GM23338 (cell line): ENCODE measurements around the gene KISS1. TPM values are rescaled to one million over a fixed set of nuclear protein-coding genes. Genes with fewer than 3 reads are reported as not detected.

ENCODE experiments used
- ATAC-seq: fragments of 200-7000 bp; cut with Tn5 transposase; 3 replicates; pipeline ENCODE4 v1.9.1; 2020
- DNase-seq: peaks from one replicate; pipeline ENCODE4 v3.0.0-alpha.2; 2015; ENCODE audit warnings: low spot score
- H2AFZ ChIP-seq: fragments of 200-600 bp; sonication (generic); 2 replicates; pipeline ENCODE4 v1.8.0; 2016; ENCODE audit warnings: antibody characterized with exemption, mild to moderate bottlenecking, moderate library complexity
- H3F3A ChIP-seq: fragments of 200-600 bp; sonication (generic); replicated peaks from 2 replicates; pipeline ENCODE4 v1.8.0; 2017; ENCODE audit warnings: antibody characterized with exemption, mixed run types, low read depth
- H3K27ac ChIP-seq: fragments of 200-600 bp; sonication (generic); 2 replicates; pipeline ENCODE4 v1.6.1; 2016; ENCODE audit warnings: low read depth
- H3K27me3 ChIP-seq: fragments of 200-600 bp; sonication (generic); 2 replicates; pipeline ENCODE4 v1.8.0; 2016; ENCODE audit warnings: mild to moderate bottlenecking, mixed run types, moderate library complexity; ENCODE audit not compliant: insufficient read depth
- H3K36me3 ChIP-seq: fragments of 200-600 bp; sonication (generic); 2 replicates; pipeline ENCODE4 v1.8.0; 2016; ENCODE audit warnings: mild to moderate bottlenecking; ENCODE audit not compliant: insufficient read depth
- H3K4me1 ChIP-seq: fragments of 200-600 bp; sonication (generic); 2 replicates; pipeline ENCODE4 v1.8.0; 2016; ENCODE audit warnings: mild to moderate bottlenecking, moderate library complexity; ENCODE audit not compliant: insufficient read depth
- H3K4me2 ChIP-seq: fragments of 200-600 bp; sonication (generic); 2 replicates; pipeline ENCODE4 v1.7.1; 2017; ENCODE audit warnings: mixed run types
- H3K4me3 ChIP-seq: fragments of 200-600 bp; sonication (generic); 2 replicates; pipeline ENCODE4 v1.6.1; 2016; ENCODE audit warnings: mixed run types
- H3K79me2 ChIP-seq: fragments of 200-600 bp; sonication (generic); replicated peaks from 2 replicates; pipeline ENCODE4 v1.8.0; 2017; ENCODE audit warnings: mild to moderate bottlenecking; ENCODE audit not compliant: insufficient read depth
- H3K9me2 ChIP-seq: fragments of 200-600 bp; sonication (generic); 2 replicates; pipeline ENCODE4 v1.8.0; 2017; ENCODE audit not compliant: insufficient read depth
- H4K20me1 ChIP-seq: fragments of 200-600 bp; sonication (generic); replicated peaks from 2 replicates; pipeline ENCODE4 v1.8.0; 2017; ENCODE audit warnings: mild to moderate bottlenecking; ENCODE audit not compliant: insufficient read depth
- H3K27ac Mint-ChIP-seq: 2 replicates; pipeline ENCODE4 v1.8.0; 2020; ENCODE audit warnings: inconsistent platforms, mild to moderate bottlenecking, moderate library complexity, mixed read lengths
- H3K27me3 Mint-ChIP-seq: 3 replicates; pipeline ENCODE4 v1.8.0; 2022; ENCODE audit warnings: low read depth, mild to moderate bottlenecking, moderate library complexity, mixed read lengths, inconsistent platforms; ENCODE audit not compliant: insufficient read depth, poor library complexity
- H3K36me3 Mint-ChIP-seq: 3 replicates; pipeline ENCODE4 v1.8.0; 2021; ENCODE audit warnings: low read depth, mild to moderate bottlenecking, inconsistent platforms, moderate library complexity, mixed read lengths
- H3K4me1 Mint-ChIP-seq: 3 replicates; pipeline ENCODE4 v1.8.0; 2020; ENCODE audit warnings: mild to moderate bottlenecking, inconsistent platforms, mixed read lengths
- H3K4me3 Mint-ChIP-seq: 3 replicates; pipeline ENCODE4 v1.8.0; 2021; ENCODE audit warnings: moderate library complexity, mild to moderate bottlenecking, inconsistent platforms, mixed read lengths
- H3K9me3 Mint-ChIP-seq: 3 replicates; pipeline ENCODE4 v1.8.0; 2020; ENCODE audit warnings: moderate library complexity, mild to moderate bottlenecking, inconsistent platforms, mixed read lengths
- JUNB ChIP-seq: IDR thresholded peaks from one replicate; pipeline ENCODE4 v1.6.1; 2016; ENCODE audit warnings: antibody characterized with exemption; ENCODE audit not compliant: unreplicated experiment
- NANOG ChIP-seq: IDR thresholded peaks from 2 replicates; pipeline ENCODE4 v1.6.1; 2016; ENCODE audit warnings: antibody characterized with exemption, borderline replicate concordance
- POLR2AphosphoS5 ChIP-seq: IDR thresholded peaks from 2 replicates; pipeline ENCODE4 v1.6.1; 2016; ENCODE audit warnings: antibody characterized with exemption, low read depth
- ZNF331 ChIP-seq: fragments of 250-450 bp; sonication (Bioruptor Pico); IDR thresholded peaks from 2 replicates; pipeline ENCODE4 v1.5.0; 2020; ENCODE audit warnings: low read depth, mild to moderate bottlenecking, moderate library complexity
- polyA plus RNA-seq: library from polyadenylated mRNA; unstranded; fragments of >200 nt; fragmentation: Nextera tagmentation; extraction: Ambion mirVana; gene quantifications from 2 replicates; pipeline ENCODE4 v1.2.1, GENCODE V29; 2016
- total RNA-seq: library from RNA; depleted of rRNA; stranded (reverse); fragments of >200 nt; shearing (Covaris generic); gene quantifications from 2 replicates; pipeline ENCODE4 v1.2.3, GENCODE V29; 2014
- TF ChIP-seq, protein P1 (sequence below): IDR thresholded peaks from 2 replicates; pipeline ENCODE4 v1.6.1; 2016; ENCODE audit warnings: antibody characterized with exemption
- TF ChIP-seq, protein P2 (sequence below): IDR thresholded peaks from one replicate; pipeline ENCODE4 v1.6.1; 2018; ENCODE audit warnings: antibody characterized with exemption; ENCODE audit not compliant: unreplicated experiment
- TF ChIP-seq, protein P3 (sequence below): fragments of 250-450 bp; sonication (Bioruptor Pico); IDR thresholded peaks from 2 replicates; pipeline ENCODE4 v1.5.0; 2020; ENCODE audit warnings: mild to moderate bottlenecking, moderate library complexity
- TF ChIP-seq, protein P4 (sequence below), 2 experiments: fragments of 200-600 bp in 1 of 2; sonication (generic) in 1 of 2; conservative IDR thresholded peaks; 2 replicates each; pipeline versions ENCODE4 v1.5.1 to v1.6.1; 2016 to 2017; ENCODE audit warnings: antibody characterized with exemption in 2 of 2, low read depth in 2 of 2, mild to moderate bottlenecking in 2 of 2, moderate library complexity in 1 of 2

The KISS1 gene
- total and polyA plus RNA-seq, 2 experiments from 2014 or later = not detected

DNA sequence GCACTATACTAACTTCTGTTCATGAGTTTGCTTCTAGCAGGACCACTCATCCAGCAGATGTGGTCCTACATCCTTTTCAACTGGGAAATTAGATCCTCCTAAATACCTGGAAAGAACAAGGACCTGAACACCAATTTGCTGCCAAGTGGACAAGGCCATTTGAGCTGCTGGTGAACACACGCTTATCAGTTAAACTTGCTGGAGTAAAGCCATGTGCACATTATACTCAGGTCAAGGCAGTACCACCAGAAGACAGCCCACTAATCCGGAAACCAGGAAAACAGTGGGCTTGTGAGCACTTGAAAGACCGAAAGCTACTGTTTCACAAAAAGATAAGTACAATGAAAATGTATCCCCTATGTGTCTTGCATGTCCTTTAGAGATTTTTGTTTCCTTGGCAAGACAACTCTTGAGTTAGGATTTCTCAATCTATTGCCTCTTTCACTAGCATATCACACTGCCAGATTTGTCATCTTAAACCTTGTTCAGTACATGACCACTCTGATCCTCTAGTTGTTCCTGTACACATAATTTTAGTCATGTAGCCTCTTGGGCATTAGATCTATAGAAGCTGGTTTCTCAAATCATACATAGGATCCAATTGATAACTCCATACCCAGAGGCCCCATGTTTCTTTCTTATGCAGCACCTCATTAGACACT, 25.7 kb downstream of the KISS1 start (continued):
- TF ChIP-seq JUNB (no peak), POLR2AphosphoS5 (no peak), ZNF331 (CRISPR knock-in tag) (no peak), NANOG (no peak)
- TF ChIP-seq, protein P1, sequence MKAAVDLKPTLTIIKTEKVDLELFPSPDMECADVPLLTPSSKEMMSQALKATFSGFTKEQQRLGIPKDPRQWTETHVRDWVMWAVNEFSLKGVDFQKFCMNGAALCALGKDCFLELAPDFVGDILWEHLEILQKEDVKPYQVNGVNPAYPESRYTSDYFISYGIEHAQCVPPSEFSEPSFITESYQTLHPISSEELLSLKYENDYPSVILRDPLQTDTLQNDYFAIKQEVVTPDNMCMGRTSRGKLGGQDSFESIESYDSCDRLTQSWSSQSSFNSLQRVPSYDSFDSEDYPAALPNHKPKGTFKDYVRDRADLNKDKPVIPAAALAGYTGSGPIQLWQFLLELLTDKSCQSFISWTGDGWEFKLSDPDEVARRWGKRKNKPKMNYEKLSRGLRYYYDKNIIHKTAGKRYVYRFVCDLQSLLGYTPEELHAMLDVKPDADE = no peak
- TF ChIP-seq, protein P2, sequence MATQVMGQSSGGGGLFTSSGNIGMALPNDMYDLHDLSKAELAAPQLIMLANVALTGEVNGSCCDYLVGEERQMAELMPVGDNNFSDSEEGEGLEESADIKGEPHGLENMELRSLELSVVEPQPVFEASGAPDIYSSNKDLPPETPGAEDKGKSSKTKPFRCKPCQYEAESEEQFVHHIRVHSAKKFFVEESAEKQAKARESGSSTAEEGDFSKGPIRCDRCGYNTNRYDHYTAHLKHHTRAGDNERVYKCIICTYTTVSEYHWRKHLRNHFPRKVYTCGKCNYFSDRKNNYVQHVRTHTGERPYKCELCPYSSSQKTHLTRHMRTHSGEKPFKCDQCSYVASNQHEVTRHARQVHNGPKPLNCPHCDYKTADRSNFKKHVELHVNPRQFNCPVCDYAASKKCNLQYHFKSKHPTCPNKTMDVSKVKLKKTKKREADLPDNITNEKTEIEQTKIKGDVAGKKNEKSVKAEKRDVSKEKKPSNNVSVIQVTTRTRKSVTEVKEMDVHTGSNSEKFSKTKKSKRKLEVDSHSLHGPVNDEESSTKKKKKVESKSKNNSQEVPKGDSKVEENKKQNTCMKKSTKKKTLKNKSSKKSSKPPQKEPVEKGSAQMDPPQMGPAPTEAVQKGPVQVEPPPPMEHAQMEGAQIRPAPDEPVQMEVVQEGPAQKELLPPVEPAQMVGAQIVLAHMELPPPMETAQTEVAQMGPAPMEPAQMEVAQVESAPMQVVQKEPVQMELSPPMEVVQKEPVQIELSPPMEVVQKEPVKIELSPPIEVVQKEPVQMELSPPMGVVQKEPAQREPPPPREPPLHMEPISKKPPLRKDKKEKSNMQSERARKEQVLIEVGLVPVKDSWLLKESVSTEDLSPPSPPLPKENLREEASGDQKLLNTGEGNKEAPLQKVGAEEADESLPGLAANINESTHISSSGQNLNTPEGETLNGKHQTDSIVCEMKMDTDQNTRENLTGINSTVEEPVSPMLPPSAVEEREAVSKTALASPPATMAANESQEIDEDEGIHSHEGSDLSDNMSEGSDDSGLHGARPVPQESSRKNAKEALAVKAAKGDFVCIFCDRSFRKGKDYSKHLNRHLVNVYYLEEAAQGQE = no peak

DNA sequence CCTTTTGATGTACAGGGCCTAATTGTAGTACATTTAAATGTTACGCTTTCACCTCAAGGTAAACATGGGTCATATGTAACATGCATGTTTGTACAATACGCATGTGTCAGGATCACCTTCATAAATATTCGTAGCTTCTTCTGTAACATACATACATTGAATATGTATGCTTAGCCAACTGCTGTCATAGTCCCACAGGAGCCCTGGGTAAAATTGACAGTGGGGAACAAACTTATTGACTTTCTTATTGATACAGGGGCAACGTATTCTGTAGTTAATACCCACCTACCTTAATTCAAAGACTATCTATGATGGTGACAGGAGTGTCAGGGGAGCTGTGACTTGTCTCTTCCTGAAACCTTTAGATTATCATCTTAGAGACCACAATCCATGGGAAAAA, 26.4 kb downstream of the KISS1 start:
- no peak overlapping the region for H3K27ac Mint-ChIP-seq
- H3K4me1 ChIP-seq = no peaks in the 10 kb centered on the region
- H3K4me1 Mint-ChIP-seq = no peaks in the 10 kb centered on the region
- no peak overlapping the region for H3K4me2 ChIP-seq
- H3K27ac ChIP-seq = no peak overlapping the region
- H3K9me2 ChIP-seq = 0 out of 2 replicates have a peak, but pooled peaks cover 5% of the 10 kb centered on the region
- DNase-seq = peak; percentile 59
- H3K9me3 Mint-ChIP-seq = peaks cover 38% of the 10 kb centered on the region
- H3K4me3 ChIP-seq = no peak overlapping the region
- peaks cover 6% of the 10 kb centered on the region for H3K27me3 Mint-ChIP-seq
- H4K20me1 ChIP-seq = no peaks in the 10 kb centered on the region
- H3K79me2 ChIP-seq = no peaks in the 10 kb centered on the region
- ATAC-seq = no peak
- no peak overlapping the region for H3K4me3 Mint-ChIP-seq
- peaks cover 8% of the 10 kb centered on the region; the same call in 2 of the 3 replicates for H3K36me3 Mint-ChIP-seq
- H3K36me3 ChIP-seq = 0 out of 2 replicates have a peak, but pooled peaks cover 5% of the 10 kb centered on the region
- H3K27me3 ChIP-seq = no peaks in the 10 kb centered on the region
- no peak overlapping the region for H2AFZ ChIP-seq
- no peaks in the 10 kb centered on the region for H3F3A ChIP-seq
- TF ChIP-seq, protein P3, sequence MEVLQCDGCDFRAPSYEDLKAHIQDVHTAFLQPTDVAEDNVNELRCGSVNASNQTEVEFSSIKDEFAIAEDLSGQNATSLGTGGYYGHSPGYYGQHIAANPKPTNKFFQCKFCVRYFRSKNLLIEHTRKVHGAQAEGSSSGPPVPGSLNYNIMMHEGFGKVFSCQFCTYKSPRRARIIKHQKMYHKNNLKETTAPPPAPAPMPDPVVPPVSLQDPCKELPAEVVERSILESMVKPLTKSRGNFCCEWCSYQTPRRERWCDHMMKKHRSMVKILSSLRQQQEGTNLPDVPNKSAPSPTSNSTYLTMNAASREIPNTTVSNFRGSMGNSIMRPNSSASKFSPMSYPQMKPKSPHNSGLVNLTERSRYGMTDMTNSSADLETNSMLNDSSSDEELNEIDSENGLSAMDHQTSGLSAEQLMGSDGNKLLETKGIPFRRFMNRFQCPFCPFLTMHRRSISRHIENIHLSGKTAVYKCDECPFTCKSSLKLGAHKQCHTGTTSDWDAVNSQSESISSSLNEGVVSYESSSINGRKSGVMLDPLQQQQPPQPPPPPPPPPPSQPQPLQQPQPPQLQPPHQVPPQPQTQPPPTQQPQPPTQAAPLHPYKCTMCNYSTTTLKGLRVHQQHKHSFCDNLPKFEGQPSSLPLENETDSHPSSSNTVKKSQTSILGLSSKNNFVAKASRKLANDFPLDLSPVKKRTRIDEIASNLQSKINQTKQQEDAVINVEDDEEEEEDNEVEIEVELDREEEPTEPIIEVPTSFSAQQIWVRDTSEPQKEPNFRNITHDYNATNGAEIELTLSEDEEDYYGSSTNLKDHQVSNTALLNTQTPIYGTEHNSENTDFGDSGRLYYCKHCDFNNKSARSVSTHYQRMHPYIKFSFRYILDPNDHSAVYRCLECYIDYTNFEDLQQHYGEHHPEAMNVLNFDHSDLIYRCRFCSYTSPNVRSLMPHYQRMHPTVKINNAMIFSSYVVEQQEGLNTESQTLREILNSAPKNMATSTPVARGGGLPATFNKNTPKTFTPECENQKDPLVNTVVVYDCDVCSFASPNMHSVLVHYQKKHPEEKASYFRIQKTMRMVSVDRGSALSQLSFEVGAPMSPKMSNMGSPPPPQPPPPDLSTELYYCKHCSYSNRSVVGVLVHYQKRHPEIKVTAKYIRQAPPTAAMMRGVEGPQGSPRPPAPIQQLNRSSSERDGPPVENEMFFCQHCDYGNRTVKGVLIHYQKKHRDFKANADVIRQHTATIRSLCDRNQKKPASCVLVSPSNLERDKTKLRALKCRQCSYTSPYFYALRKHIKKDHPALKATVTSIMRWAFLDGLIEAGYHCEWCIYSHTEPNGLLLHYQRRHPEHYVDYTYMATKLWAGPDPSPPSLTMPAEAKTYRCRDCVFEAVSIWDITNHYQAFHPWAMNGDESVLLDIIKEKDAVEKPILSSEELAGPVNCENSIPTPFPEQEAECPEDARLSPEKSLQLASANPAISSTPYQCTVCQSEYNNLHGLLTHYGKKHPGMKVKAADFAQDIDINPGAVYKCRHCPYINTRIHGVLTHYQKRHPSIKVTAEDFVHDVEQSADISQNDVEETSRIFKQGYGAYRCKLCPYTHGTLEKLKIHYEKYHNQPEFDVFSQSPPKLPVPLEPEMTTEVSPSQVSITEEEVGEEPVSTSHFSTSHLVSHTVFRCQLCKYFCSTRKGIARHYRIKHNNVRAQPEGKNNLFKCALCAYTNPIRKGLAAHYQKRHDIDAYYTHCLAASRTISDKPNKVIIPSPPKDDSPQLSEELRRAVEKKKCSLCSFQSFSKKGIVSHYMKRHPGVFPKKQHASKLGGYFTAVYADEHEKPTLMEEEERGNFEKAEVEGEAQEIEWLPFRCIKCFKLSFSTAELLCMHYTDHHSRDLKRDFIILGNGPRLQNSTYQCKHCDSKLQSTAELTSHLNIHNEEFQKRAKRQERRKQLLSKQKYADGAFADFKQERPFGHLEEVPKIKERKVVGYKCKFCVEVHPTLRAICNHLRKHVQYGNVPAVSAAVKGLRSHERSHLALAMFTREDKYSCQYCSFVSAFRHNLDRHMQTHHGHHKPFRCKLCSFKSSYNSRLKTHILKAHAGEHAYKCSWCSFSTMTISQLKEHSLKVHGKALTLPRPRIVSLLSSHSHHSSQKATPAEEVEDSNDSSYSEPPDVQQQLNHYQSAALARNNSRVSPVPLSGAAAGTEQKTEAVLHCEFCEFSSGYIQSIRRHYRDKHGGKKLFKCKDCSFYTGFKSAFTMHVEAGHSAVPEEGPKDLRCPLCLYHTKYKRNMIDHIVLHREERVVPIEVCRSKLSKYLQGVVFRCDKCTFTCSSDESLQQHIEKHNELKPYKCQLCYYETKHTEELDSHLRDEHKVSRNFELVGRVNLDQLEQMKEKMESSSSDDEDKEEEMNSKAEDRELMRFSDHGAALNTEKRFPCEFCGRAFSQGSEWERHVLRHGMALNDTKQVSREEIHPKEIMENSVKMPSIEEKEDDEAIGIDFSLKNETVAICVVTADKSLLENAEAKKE (CRISPR knock-in tag) = no peak
- TF ChIP-seq POLR2AphosphoS5 = no peak
- no peak for TF ChIP-seq NANOG
- TF ChIP-seq, protein P4, sequence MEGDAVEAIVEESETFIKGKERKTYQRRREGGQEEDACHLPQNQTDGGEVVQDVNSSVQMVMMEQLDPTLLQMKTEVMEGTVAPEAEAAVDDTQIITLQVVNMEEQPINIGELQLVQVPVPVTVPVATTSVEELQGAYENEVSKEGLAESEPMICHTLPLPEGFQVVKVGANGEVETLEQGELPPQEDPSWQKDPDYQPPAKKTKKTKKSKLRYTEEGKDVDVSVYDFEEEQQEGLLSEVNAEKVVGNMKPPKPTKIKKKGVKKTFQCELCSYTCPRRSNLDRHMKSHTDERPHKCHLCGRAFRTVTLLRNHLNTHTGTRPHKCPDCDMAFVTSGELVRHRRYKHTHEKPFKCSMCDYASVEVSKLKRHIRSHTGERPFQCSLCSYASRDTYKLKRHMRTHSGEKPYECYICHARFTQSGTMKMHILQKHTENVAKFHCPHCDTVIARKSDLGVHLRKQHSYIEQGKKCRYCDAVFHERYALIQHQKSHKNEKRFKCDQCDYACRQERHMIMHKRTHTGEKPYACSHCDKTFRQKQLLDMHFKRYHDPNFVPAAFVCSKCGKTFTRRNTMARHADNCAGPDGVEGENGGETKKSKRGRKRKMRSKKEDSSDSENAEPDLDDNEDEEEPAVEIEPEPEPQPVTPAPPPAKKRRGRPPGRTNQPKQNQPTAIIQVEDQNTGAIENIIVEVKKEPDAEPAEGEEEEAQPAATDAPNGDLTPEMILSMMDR (conservative IDR thresholded peaks at IDR 0.05; ENCODE audit: low read depth in 2 of 2) = no peak
